ENCODE data around the gene MINPP1.

MINPP1 gene

DNA sequence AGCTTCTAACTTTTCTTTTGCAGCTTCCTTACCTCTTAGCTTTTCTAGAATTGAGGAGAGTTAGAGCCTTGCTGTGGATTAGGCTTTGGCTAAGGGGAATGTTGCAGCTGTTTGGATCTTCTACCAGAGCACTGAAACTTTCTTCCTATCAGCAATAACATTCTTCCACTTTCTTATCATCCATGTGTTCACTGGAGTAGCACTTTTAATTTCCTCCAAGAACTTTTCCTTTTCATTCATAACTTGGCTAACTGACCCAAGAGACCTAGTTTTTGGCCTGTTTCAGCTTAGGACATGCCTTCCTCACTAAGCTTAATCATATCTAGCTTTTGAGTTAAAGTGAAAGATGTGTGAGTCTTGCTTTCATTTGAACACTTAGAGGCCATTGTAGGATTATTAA lies 19.6 kb downstream of the MINPP1 start:
- DNase-seq = no peak

DNA sequence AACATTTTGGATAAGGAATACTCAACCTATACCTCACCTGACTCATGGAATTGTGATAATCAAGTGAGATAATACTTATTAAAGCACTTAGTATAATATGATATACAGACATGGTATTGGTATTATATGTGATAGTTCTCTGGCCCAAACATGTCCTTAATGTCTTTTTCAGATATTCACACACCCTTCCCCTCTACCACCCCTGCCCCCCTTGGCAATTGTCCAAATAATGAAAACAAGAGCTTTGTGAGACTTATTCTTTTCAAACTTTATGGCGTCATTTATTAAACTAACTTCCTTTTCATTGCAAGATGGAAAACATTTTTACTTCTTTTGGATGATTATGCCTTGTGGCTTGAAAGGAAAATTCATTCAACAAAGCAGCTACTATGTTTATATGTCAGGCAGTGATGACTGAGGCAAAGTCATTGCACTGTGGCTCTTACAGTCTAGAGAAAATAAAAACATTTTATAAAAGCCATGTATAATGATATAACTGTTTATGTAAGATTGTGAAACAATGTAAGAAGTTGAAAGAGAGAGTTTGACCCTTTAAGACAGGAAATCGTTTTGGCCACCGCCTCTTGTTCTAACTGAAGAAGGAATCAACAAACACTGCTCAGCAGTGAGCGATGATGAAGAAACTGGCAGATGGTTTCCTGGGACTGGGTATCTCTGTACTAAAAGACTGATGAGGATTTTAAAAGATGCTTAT lies 27.4 kb downstream of the MINPP1 start:
- no peak for DNase-seq

DNA sequence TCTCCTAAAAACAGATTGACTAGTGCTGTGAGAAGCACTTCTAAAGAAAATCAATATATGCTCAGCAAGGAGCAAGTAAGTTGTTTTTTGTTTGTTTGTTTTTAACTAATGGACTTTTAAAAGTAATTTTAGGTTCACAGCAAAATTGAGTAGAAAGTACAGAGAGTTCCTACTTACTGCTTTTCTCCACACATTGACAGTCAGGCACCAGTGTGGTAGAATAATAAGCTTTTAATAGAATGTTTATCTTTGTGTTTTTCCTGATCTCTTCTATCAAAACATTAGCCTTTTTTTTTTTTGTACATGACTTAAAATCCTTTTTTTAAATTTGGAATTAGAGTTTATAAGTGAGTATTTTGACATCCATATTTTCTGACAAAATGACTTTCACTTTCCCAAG lies 28.0 kb downstream of the MINPP1 start:
- DNase-seq = no peak

DNA sequence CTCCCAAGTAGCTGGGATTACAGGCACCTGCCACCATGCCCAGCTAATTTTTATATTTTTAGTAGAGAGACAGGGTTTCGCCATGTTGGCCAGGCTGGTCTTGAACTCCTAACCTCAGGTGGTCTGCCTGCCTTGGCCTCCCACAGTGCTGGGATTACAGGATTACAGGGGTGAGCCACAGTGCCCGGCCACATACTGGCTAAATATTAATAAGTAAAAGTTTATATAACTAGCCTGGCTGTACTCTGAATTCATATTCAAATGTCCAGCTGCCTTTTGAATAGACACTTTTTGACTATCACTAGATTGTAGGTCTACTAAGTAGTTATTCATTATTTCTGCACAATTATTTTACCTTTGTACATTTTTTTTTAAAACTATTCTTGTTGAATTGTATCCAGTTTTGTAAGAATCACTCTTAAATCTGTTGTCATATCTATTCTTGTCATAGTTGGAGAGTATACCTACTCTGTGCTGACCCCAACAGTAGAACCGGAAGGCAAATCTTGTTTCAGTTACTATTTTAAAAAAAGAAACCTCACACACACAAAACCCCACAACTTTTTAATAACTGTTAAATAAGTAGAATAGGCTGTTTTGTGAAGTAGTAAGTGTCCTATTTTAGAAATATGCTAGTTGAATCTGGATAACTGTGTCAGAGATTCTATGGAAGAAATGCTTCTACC lies 29.6 kb downstream of the MINPP1 start:
- no peak for DNase-seq

DNA sequence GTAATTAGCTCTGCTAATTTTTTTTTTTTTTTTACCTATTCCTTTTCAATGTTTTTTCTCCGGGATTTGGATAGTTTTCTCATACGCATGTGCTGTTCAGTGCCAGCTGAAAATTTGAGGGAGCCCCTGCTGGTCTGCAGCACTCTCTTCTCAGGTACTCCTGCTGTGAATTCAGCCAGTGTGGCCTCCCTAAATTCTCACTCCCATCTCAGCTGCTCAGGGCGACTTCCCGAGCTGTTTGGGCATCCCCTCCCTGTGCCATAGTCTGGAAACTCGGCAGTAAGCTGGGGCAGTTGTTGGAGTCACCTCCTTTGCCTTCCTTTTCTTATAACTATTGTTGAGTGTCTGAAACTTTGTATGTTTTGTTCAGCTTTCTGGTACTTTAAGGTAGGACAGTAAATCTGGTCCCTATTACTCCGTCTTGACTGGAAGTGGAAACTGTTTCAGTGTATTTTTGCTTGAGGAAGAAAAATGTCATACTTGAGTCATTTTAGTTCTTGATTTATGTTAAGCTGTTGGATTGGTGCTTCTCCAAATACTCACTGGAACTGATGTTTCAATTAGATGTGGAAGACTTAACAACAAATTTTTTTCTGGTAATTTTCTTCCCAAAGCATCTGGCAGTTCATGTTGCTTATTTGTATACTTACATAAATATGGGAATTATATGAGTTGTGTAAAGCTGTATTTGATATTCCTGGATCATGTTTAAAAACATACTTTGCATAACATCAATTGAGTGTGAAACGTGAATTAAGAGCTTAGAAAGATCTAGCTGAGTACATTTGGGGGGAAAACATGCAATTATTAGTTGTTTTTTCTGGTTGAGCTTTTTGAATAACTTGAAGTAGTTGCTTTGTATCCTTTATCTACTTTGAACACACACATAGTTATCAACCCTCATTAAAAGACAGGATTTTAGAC lies 33.7 kb downstream of the MINPP1 start:
- DNase-seq = no peak

DNA sequence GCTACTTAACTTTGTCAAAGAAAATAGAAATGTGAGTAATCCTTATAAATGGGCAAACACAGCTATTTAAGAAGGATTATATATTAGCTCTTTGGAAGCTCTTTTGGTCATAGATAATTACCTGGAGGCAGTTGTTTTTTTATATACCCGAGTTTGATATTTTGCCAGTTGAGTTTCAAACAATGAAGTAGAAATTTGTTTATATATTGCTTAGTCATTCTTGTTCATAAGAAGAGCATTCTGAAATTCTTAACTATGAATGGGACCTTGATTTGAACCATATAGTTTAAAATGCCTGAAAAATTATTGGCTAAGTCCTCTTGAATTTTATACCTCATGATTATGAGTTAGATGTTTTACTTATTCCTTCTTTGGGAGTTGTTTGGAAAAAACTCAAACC lies 36.4 kb downstream of the MINPP1 start:
- no peak for DNase-seq

DNA sequence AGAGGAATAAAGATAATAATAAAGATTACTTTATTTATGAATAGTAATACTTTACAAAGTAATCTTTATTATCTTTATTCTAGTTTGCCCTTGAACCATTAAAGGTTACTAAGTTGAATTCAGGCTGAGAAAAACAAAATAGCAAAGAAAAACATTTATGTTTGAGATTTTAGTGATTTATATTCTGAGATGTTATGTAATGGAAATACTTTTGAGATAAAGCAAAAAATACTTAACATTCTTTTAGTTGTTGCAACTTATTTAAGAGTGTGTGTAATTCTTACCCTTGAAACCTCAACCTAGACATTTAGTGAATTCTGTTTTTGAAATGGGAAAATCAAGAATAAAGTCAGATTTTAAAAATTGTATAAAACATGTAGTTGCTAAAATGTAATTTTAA lies 40.0 kb downstream of the MINPP1 start:
- no peak for DNase-seq

DNA sequence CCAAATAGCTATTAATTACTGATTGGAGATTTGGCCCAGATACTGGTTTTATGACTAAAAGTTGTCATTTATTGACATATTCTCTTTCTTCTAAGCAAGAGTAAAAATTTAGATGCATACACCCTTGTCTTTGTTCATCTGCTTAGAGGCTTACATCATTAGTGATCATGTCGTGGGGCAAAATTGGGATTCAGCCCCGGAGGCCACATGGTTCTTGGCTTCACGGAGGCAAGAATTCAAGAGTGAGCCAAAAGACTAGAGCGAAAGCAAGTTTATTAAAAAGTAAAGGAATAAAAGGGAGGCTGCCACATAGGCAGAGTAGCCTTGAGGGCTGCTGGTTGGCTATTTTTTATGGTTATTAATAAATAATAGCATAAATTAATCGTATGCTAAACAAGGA lies 41.1 kb downstream of the MINPP1 start:
- DNase-seq = no peak

DNA sequence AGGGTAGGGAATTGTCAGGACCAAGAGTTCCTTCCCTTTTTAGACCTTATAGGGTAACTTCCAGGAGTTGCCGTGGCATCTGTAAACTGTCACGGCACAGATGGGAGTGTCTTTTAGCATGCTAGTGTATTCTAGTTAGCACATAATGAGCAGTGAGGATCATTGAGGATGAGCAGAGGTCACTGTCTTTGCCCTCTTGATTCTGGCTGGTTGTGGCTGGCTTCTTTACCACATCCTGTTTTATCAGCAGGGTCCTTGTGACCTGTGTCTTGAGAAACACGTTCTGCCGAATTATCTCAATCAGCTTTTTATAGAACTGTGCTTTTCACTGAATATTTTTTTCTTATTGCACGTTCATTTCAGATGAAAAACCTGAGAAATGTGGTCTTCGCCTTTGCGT lies 41.5 kb downstream of the MINPP1 start:
- no peak for DNase-seq

DNA sequence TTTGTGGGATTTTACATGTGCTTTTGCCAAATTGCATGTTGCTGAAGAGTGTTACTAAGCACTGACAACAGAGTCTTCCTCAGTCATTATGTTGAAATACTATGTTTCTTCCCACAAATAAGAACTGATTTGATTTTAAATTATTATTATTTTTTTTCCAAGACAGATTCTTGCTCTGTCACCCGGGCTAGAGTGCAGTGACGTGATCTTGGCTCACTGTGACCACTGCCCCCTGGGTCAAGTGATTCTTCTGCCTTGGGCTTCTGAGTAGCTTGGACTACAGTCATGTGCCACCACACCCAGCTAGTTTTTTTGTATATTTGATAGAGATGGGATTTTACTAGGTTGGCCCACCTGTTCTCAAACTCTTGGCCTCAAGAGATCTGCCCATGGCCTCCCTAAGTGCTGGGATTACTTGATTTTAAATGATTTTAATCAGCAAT lies 42.3 kb downstream of the MINPP1 start:
- DNase-seq = no peak

DNA sequence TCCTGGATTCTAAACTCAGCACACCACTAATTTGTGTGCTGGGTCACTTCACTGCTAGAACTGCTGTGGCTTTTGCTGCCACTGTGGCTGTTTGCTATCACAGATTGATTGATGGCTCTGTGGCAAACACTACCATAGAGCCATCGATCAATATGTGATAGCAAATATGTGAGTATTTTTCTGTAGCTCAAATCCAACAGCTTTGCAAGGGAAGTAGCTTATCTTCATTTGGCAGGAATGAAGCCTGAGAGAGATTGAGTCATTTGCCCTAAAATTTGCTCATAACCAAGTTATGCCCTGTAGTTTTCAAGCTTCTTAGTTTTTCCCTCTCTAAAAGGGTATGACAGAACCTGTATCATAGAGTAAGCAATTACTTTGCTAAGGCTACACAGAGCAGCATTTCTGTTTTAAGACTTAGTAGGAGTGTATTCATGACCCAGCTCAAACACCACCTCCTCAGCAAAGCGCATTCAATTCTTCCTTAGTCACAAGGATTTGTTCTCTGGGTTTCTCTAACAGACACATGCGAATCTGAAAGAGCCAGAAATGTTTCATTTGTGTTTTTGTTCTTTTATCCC lies 43.1 kb downstream of the MINPP1 start:
- DNase-seq = no peak

DNA sequence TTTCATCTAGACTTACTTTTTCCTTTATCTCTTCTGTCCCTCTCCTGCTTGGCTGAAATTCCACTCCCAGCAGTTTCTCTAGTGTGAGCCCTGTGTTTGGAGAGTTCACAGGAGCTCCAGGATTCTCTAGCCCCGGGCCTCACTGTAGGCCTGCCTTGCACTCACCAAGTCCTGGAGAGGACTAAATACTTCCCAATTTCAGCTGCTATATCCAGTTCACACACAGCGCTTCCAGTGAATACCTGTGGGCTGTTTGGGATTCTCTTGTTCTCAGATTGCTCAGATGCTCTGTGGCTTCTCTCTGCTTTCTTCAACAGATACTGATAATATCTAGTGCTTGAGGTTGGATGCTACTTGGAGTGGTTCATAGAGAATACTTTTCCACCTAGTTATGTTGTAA lies 46.0 kb downstream of the MINPP1 start:
- no peak for DNase-seq

DNA sequence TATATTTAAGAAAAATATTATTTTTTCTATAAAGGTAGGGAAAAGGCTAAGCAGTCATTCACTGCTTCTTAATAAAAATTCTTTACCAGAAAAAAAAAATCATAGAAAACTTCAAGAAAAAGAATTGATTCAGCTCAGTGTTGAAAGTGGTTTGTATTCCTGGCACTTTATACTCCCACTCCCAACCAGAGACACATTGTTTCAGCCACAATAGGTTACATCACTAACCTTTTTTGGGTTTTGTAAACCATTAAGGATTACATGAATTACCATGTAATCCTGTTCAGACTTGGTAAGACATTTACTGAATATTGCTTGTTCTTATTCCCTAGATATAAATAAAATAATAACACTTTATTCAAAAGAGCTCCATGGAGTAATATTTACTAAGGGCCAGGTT lies 46.6 kb downstream of the MINPP1 start:
- DNase-seq = no peak

DNA sequence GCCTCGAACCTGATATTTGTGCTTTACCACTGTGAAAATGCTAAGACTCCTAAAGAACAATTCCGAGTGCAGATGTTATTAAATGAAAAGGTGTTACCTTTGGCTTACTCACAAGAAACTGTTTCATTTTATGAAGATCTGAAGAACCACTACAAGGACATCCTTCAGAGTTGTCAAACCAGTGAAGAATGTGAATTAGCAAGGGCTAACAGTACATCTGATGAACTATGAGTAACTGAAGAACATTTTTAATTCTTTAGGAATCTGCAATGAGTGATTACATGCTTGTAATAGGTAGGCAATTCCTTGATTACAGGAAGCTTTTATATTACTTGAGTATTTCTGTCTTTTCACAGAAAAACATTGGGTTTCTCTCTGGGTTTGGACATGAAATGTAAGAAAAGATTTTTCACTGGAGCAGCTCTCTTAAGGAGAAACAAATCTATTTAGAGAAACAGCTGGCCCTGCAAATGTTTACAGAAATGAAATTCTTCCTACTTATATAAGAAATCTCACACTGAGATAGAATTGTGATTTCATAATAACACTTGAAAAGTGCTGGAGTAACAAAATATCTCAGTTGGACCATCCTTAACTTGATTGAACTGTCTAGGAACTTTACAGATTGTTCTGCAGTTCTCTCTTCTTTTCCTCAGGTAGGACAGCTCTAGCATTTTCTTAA lies 47.7 kb downstream of the MINPP1 start:
- DNase-seq = no peak

DNA sequence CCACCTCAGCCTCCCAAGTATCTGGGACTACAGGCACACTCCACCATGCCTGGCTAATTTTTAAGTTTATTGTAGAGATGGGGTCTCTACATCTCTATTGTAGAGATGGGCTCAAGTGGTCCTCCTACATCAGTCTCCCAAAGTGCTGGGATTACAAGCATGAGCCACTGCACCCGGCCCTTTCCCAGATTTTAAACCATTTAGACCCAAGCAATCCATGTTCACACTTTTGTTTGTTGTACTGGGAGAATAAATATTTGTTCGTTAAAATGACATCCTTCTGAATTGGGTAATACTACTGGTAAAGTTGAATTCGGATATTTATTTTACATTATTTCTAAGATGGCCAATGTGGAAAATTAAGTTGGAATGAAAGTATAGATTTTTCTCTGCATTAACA lies 52.7 kb downstream of the MINPP1 start:
- DNase-seq = no peak

DNA sequence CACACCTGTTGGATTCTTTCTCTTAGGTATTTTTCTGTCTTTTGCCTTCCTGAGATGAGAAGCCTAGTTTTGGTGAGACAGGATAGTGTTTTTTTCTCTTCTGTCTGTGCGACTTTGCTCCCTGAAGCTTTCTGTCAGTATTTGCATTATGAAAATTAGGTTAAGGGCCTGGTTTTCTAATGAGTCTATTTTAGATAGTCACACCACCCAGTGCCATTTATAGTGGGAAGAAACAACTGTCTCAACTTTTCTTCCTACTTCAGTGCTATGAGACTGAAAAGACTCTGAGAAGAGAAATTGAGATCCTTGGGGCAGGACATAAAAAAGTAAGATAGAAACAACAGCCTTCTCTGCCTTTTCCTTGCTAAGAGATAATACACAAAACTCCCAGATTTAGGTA lies 53.6 kb downstream of the MINPP1 start:
- DNase-seq = no peak

DNA sequence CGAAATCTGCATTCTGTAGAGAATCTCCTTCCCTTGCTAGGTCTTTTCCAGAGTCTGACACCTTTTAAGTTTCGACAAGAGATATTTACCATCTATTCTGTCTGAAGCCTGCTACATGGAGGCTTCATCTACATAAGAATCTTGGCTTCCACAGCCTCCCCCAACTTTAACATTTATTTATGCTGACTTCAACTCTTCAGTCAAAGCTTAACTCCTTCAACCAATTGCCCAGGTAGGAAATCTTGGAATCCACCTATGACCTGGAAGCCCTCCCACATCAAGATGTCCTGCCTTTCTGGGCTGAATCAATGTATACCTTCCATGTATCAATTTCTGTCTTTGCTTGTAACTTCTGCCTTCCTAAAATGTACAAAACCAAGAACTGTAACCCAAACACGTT lies 54.7 kb downstream of the MINPP1 start:
- no peak for DNase-seq

DNA sequence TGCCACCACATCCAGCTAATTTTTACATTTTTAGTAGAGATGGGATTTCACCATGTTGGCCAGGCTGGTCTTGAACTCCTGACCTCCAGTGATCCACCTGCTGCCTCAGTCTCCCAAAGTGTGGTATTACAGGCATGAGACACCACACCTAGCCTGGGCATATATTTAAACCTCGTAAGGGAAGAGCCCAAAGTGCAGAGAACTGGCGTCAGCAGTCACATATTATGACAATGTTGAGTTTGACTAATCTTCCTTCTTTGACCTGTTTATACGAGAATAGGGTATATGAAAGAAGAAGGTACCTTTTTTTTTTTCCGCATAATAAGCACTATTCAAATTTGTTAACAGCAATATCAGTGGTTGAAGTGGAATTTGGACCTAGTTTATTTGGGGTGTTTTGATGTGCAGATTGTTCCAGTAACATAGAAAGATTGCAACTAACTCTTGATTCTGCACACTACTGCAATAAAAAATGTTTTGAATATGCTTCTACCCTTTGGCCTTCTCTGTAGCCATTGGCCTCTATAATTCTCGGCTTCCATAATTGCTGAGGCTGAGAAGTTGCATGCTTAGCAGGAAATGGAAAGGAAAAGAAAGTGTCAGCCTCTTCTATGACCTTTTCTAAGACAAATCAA lies 55.9 kb downstream of the MINPP1 start:
- no peak for DNase-seq

DNA sequence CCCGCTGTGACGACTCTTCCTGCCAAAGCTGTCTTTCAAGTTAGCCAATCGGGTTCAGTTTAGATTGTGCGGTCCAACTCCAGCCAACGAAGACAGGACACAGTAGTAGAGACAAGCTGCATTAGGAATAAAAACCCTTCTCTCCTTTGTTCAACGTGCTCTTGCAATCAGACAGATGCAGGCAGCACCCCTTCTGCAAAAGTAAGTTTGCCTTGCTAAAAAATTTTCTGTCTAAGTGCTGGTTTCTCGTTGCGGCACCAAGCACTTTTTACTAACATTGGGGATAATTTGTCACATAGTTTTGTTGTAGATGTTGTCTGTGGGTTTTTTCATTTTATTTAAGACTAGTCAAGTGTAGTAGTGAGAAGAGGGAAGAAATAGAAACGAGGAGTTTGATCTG lies 58.1 kb downstream of the MINPP1 start:
- no peak for DNase-seq

DNA sequence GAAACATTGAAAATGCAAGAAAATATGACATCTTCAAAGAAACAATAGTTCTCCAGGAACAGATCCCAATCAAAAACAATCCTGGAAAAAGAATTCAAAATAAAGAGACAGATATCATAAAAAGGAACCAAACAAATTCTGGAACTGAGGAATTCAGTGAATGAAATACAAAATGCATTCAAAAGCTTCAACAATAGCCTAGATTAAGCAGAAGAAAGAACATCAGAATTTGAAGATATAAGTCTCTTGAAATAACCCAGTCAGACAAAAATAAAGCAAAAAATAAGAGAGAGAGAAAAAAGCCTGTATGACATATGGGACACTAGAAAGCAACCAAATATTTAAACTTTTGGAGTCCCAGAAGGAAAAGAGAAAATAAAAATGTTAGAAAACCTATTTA lies 60.3 kb downstream of the MINPP1 start:
- DNase-seq = no peak

DNA sequence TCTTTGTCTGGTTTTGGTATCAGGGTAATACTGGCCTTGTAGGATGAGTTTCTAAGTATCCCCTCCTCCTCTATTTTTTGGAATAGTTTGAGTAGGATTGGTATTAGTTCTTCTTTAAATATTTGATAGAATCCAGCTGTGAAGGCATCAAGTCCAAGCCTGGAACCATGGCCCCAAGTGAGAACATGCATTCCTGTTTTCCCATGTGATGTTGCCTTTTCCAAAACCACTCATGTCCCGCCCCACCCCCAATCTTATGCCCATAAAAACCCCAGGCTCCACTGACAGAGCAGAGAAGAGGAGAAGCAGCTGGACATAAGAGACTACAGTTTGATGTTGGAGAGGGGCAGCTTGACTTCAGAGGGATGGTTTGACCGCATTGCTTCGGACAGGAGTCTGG lies 71.2 kb downstream of the MINPP1 start:
- no peak for DNase-seq

DNA sequence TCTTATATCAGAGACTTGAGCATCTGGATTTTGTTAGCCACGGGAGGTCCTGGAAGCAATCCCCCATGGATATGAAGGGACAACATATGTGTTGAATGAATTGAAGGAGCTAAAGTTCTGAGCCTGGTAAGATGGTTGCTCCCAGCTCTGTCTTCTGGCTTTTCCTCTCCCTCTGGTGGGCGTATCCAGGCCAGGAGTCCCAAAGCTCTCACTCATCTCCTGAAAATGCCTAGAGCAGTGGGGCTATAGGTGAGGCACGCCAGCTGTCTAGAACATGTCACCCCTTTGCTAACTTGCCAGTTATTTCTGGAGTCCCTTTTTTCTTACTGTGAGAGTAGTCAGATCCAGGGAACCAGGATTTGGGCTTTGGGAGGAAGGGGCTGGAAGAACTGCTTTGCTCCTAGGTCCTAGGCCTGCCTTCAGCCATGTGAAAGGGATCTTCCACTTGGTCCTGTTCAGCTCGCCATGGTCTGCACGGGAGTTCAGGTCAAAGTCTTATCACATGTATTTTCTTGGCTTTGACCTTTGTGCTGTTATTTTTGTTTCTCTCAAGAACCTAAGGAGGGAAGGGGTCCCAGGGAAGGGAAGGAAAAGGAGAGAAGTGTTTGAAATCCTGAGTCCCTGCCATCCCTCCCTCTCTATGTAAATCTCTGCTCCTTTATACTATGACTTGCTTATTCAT lies 73.6 kb downstream of the MINPP1 start:
- no peak for DNase-seq

Data from NCI-H524 (cell line).